H9 (cell line): ENCODE data around the gene BMPR1A. TPM values are rescaled to one million over a fixed set of nuclear protein-coding genes. Genes with fewer than 3 reads are reported as not detected.
A peak's percentile ranks its signal among the peaks of the same experiment; 100 is the strongest.

Source experiments
- DNase-seq: peaks from one replicate; pipeline ENCODE4 v3.0.0-alpha.2; 2017
- H2AFZ ChIP-seq: one replicate; pipeline ENCODE4 v1.6.1; 2013; ENCODE audit warnings: mild to moderate bottlenecking, low read length, control low read depth, moderate library complexity
- H2AK5ac ChIP-seq: 2 replicates; pipeline ENCODE4 v1.6.1; 2013; ENCODE audit warnings: low read length, control low read depth, mixed read lengths; ENCODE audit not compliant: insufficient read length
- H2BK120ac ChIP-seq: one replicate; pipeline ENCODE4 v1.6.1; 2013; ENCODE audit warnings: low read depth, mild to moderate bottlenecking, low read length, control low read depth, inconsistent platforms; ENCODE audit not compliant: poor library complexity, severe bottlenecking
- H2BK12ac ChIP-seq: 2 replicates; pipeline ENCODE4 v1.6.1; 2013; ENCODE audit warnings: low read length, control low read depth, mixed read lengths, low read depth; ENCODE audit not compliant: insufficient read length
- H2BK15ac ChIP-seq: 2 replicates; pipeline ENCODE4 v1.6.1; 2013; ENCODE audit warnings: low read depth, low read length, control low read depth
- H2BK20ac ChIP-seq: one replicate; pipeline ENCODE4 v1.6.1; 2013; ENCODE audit warnings: low read depth, mild to moderate bottlenecking, low read length, control low read depth, inconsistent platforms; ENCODE audit not compliant: poor library complexity, severe bottlenecking
- H2BK5ac ChIP-seq: 2 replicates; pipeline ENCODE4 v1.6.1; 2013; ENCODE audit warnings: low read length, control low read depth, mixed read lengths; ENCODE audit not compliant: insufficient read length
- H3K14ac ChIP-seq: 2 replicates; pipeline ENCODE4 v1.6.1; 2013; ENCODE audit warnings: low read length, control low read depth; ENCODE audit not compliant: insufficient read depth
- H3K18ac ChIP-seq: 2 replicates; pipeline ENCODE4 v1.6.1; 2013; ENCODE audit warnings: low read depth, mild to moderate bottlenecking, mixed read lengths, low read length, control low read depth; ENCODE audit not compliant: insufficient read length
- H3K23ac ChIP-seq: 2 replicates; pipeline ENCODE4 v1.6.1; 2013; ENCODE audit warnings: low read length, control low read depth, mixed read lengths, low read depth; ENCODE audit not compliant: insufficient read length
- H3K23me2 ChIP-seq: 2 replicates; pipeline ENCODE4 v1.6.1; 2013; ENCODE audit warnings: low read depth, mild to moderate bottlenecking, mixed read lengths, low read length, control low read depth; ENCODE audit not compliant: insufficient read length, poor library complexity, severe bottlenecking
- H3K27ac ChIP-seq: 2 replicates; pipeline ENCODE4 v1.5.1; 2013; ENCODE audit warnings: low read length, control low read depth, mixed read lengths, low read depth; ENCODE audit not compliant: insufficient read length
- H3K27me3 ChIP-seq: 2 replicates; pipeline ENCODE4 v1.6.1; 2013; ENCODE audit warnings: low read length, control low read depth, inconsistent platforms; ENCODE audit not compliant: insufficient read depth
- H3K4ac ChIP-seq: 2 replicates; pipeline ENCODE4 v1.6.1; 2013; ENCODE audit warnings: low read depth, mild to moderate bottlenecking, control low read depth, inconsistent platforms, low read length, moderate library complexity
- H3K4me1 ChIP-seq: 2 replicates; pipeline ENCODE4 v1.6.1; 2013; ENCODE audit warnings: low read length, control low read depth, inconsistent platforms; ENCODE audit not compliant: insufficient read depth
- H3K4me2 ChIP-seq: 2 replicates; pipeline ENCODE4 v1.6.1; 2013; ENCODE audit warnings: low read length, control low read depth, mixed read lengths; ENCODE audit not compliant: insufficient read length, insufficient read depth
- H3K56ac ChIP-seq: 2 replicates; pipeline ENCODE4 v1.6.1; 2013; ENCODE audit warnings: low read depth, mild to moderate bottlenecking, mixed read lengths, low read length, control low read depth; ENCODE audit not compliant: insufficient read length
- H3K79me1 ChIP-seq: 2 replicates; pipeline ENCODE4 v1.6.1; 2013; ENCODE audit warnings: low read depth, mild to moderate bottlenecking, moderate library complexity, low read length, control low read depth, inconsistent platforms; ENCODE audit not compliant: insufficient read depth, poor library complexity, severe bottlenecking
- H3K79me2 ChIP-seq: 2 replicates; pipeline ENCODE4 v1.6.1; 2013; ENCODE audit warnings: low read length, control low read depth, inconsistent platforms; ENCODE audit not compliant: insufficient read depth
- H3K9ac ChIP-seq: 2 replicates; pipeline ENCODE4 v1.6.1; 2013; ENCODE audit warnings: low read length, control low read depth, mixed read lengths; ENCODE audit not compliant: insufficient read length; ENCODE audit errors: extremely low read depth
- H3K9me3 ChIP-seq: one replicate; pipeline ENCODE4 v1.6.1; 2013; ENCODE audit warnings: low read depth, low read length, inconsistent platforms; ENCODE audit not compliant: control insufficient read depth
- H3T11ph ChIP-seq: one replicate; pipeline ENCODE4 v1.6.1; 2013; ENCODE audit warnings: mild to moderate bottlenecking, low read length, control low read depth, inconsistent platforms
- H4K20me1 ChIP-seq: one replicate; pipeline ENCODE4 v1.6.1; 2013; ENCODE audit not compliant: control insufficient read depth, insufficient read length, insufficient read depth
- H4K5ac ChIP-seq: 2 replicates; pipeline ENCODE4 v1.6.1; 2013; ENCODE audit warnings: low read depth, mild to moderate bottlenecking, mixed read lengths, low read length, control low read depth; ENCODE audit not compliant: insufficient read length
- H4K8ac ChIP-seq: replicated peaks from 2 replicates; pipeline ENCODE4 v1.6.1; 2013; ENCODE audit warnings: low read length, control low read depth, mixed read lengths, low read depth; ENCODE audit not compliant: insufficient read length
- H4K91ac ChIP-seq: 2 replicates; pipeline ENCODE4 v1.6.1; 2013; ENCODE audit warnings: low read depth, mild to moderate bottlenecking, moderate library complexity, mixed read lengths, low read length, control low read depth; ENCODE audit not compliant: insufficient read length
- H3K27ac Mint-ChIP-seq, 3 experiments: 2 replicates in 2 of 3; 3 replicates in 1 of 3; pipeline ENCODE4 v1.8.0; 2020 to 2021; ENCODE audit warnings: mixed read lengths in 3 of 3, mild to moderate bottlenecking in 1 of 3, moderate library complexity in 1 of 3
- H3K27me3 Mint-ChIP-seq: 2 replicates; pipeline ENCODE4 v1.8.0; 2021; ENCODE audit warnings: low read depth, mild to moderate bottlenecking, moderate library complexity, mixed read lengths
- H3K36me3 Mint-ChIP-seq, 3 experiments: 2 replicates in 2 of 3; 3 replicates in 1 of 3; pipeline ENCODE4 v1.8.0; 2020 to 2021; ENCODE audit warnings: low read depth in 3 of 3, mixed read lengths in 3 of 3; ENCODE audit not compliant: insufficient read depth in 1 of 3
- H3K4me1 Mint-ChIP-seq, 2 experiments: 2 replicates each; pipeline ENCODE4 v1.8.0; 2020; ENCODE audit warnings: mixed read lengths in 2 of 2
- H3K4me3 Mint-ChIP-seq, 2 experiments: 2 replicates in 1 of 2; 3 replicates in 1 of 2; pipeline ENCODE4 v1.8.0; 2020 to 2021; ENCODE audit warnings: mild to moderate bottlenecking in 2 of 2, mixed read lengths in 2 of 2, moderate library complexity in 1 of 2
- H3K9me3 Mint-ChIP-seq, 2 experiments: 2 replicates in 1 of 2; 3 replicates in 1 of 2; pipeline ENCODE4 v1.8.0; 2020; ENCODE audit warnings: mild to moderate bottlenecking in 2 of 2, mixed read lengths in 2 of 2, moderate library complexity in 1 of 2
- CTCF ChIP-seq: fragments of 200-600 bp; sonication (generic); conservative IDR thresholded peaks from 3 replicates; pipeline ENCODE4 v1.8.0; 2021; ENCODE audit warnings: antibody characterized with exemption, mild to moderate bottlenecking
- WGBS: extraction: QIAGEN DNeasy Blood & Tissue Kit; methylation state at CpG from one replicate; pipeline ENCODE4 v1.1.7; 2013; ENCODE audit warnings: missing lambda C conversion rate, low lambda C conversion rate, mixed read lengths; ENCODE audit not compliant: insufficient read length; ENCODE audit errors: extremely low coverage; 5-methylcytosine and 5-hydroxymethylcytosine counted together
- total RNA-seq: library from RNA; stranded (reverse); gene quantifications from 2 replicates; pipeline ENCODE4 v1.2.1, GENCODE V29; 2021

The BMPR1A gene
- total RNA-seq, 1 experiment from 2014 or later = 138 TPM

GRCh38 chr10:86899132-86899531, 142.7 kb downstream of the BMPR1A start:
- Histone ChIP-seq H4K5ac (no peak overlapping the region), H3K4ac (no peak overlapping the region), H2BK120ac (no peak overlapping the region), H3K9ac (no peak overlapping the region), H3K4me2 (no peak overlapping the region), H2BK5ac (no peak overlapping the region), H4K91ac (no peak overlapping the region), H3K27ac (peak overlapping the region; percentile 6), H2BK12ac (no peak overlapping the region), H4K8ac (no peak overlapping the region), H3K23ac (no peak overlapping the region), H2AFZ (no peak overlapping the region), H2BK20ac (no peak overlapping the region), H3K56ac (no peak overlapping the region), H3K79me1 (no peaks in the 10 kb centered on the region), H2BK15ac (no peak overlapping the region), H3K27me3 (no peaks in the 10 kb centered on the region), H3K4me1 (peaks cover 6% of the 10 kb centered on the region; the same call in 1 of the 2 replicates), H3K23me2 (no peaks in the 10 kb centered on the region), H3K9me3 (no peaks in the 10 kb centered on the region), H3K18ac (no peak overlapping the region), H3T11ph (no peak overlapping the region), H2AK5ac (no peak overlapping the region), H3K79me2 (no peaks in the 10 kb centered on the region), H3K14ac (no peak overlapping the region; the same call in 1 of the 2 replicates), H4K20me1 (no peaks in the 10 kb centered on the region)
- Mint-ChIP-seq H3K9me3 (no peaks in the 10 kb centered on the region), H3K4me1 (peaks cover 17 to 18% of the 10 kb centered on the region in 2 experiments), H3K36me3 (peaks cover 24 to 60% (median 59%) of the 10 kb centered on the region in 3 experiments; a peak in 6 of 7 replicates), H3K4me3 (no peak overlapping the region), H3K27me3 (no peaks in the 10 kb centered on the region), H3K27ac (peak overlapping the region; percentile 85 to 96 (median 86); a peak in 6 of 7 replicates)
- no peak for TF ChIP-seq CTCF
- WGBS = no CpG with 5 or more reads among the region's 6 CpGs
- DNase-seq = peak; percentile 58
